ENCODE results near the gene FAM149A.

Gene FAM149A

DNA sequence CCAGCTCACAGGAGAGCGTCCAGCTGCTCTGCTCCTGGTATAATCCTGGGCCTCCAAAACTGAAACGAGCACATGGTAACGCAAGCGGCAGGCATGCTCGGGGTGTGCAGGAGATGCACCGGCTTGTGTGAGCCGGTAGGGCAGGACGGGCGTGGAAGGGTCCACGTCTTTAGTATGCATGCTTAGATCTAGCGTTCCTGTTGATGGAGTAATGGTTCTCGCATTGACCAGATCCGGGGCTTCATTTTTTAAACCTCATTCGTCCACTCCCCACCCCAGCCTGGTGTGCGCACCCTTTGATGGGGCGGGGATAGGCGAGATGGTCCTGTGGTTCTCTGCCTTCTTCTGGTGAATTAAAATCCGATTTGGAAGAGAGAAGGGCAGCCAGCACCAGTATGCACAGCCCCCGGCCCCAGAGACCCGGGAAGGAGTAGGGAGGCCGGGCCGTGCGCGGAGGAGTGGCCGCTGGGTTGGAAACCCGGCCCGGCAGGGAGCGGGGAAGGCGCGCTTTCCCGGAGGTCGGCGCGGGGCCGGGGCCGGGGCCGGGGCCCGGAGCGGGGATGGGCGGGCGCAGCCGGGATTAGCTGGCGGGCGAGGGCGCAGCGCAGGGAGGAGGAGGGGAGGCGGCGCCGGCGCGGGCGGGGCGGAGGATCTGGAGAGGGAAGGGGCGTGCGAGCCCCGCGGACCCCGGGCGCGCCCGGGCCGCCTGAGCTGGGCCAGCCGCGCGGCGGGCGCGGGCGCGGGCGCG lies 39.9 kb downstream of the FAM149A start:
- peak; percentile 21; the same call in 1 of the 2 replicates for TF ChIP-seq CTCF (conservative IDR thresholded peaks at IDR 0.05; ENCODE audit: low read length)
- peak; percentile 25 for DNase-seq (ENCODE audit: low read depth)
- peak overlapping the region; percentile 50 for H3K4me3 ChIP-seq (ENCODE audit: low read length)

DNA sequence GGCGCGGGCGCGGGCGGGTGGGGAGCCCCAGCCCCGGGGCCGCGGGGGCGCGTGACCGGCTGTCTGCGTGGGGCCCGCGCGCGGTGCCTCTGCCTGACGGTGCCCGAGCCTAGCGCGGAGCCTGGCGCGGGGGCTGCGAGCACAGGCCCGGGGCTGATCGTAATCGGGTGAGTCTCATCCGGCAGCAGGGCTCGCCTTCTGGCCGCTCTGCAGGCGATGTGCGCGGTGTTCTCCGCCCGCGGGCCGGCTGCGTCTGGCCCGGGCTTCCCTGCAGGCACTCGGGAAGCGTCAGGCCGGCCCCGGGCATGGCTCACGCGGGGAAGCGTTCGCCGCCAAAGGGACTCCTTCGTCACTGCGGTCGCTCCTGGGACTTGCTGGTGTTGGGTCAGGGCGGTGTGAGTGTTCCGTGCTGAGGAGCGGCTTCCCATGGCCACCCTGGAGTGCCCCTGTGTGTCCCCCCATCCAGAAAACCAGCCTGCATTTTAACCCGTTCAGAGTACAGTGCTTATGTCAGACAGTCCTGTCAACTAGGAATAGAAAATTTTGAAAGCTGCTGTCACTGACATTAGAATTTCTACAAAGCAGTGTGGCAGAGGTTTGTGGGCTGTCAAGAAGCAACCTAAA lies 40.6 kb downstream of the FAM149A start:
- TF ChIP-seq CTCF (conservative IDR thresholded peaks at IDR 0.05; ENCODE audit: low read length) = no peak
- peak overlapping the region; percentile 53 for H3K4me3 ChIP-seq (ENCODE audit: low read length)
- peak; percentile 49 for DNase-seq (ENCODE audit: low read depth)

DNA sequence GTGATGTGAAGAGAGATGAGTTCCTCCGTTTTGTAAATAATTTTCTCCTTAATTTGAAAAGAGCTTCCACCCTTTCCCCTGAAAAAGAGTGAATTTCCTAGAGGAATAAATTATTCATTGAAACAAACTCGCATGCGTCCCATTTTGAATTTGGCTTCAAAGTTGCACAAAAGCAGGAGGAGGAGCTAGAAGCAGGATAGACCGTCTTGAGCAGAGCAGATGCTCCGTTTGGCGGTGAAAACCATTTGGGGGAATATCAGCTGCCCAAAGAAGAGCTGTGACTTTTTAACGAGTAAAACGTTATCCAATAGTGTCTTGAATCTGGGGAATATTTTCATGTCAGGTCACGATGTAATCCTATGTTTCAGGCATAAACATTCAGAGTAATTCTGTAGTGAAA lies 42.0 kb downstream of the FAM149A start:
- TF ChIP-seq CTCF (conservative IDR thresholded peaks at IDR 0.05; ENCODE audit: low read length) = no peak

DNA sequence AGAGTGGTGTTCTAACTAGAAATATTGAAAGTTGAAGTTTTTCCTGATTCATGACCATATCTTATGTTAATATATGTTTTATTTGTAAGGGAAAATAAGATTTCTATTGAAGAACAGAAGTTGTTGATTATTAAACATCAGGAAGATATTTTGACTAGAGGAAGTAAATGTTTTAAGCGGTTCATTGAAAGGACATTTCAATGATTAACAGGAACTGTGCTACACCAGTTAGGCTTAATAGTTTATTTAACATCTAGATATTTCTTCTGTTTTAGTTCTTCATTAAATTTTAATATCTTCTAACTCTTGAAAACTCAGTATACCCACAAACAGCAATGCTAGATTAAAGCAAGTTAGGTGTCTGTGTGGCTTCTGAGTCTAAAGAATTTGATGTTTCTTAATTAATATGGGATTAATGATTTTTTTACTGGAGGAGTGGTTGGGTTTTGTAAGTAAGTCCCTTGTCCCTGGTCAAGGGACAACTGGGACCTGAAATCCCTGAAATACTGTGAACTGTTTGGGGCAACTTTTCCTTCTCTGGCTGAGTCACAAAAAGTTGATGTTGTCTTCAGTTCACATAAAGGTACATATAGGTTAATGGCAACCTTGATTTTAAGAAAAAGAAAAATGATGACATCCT lies 44.0 kb downstream of the FAM149A start:
- no peak overlapping the region for H3K4me3 ChIP-seq (ENCODE audit: low read length)
- no peak for DNase-seq (ENCODE audit: low read depth)
- no peak for TF ChIP-seq CTCF (conservative IDR thresholded peaks at IDR 0.05; ENCODE audit: low read length)

More for the DNA sequence above, 42.0 kb downstream of the FAM149A start:
- DNase-seq (ENCODE audit: low read depth) = no peak
- H3K4me3 ChIP-seq (ENCODE audit: low read length) = no peak overlapping the region

- H3K4me3 ChIP-seq (ENCODE audit: low read length) = no peak overlapping the region
- peak; percentile 61 for TF ChIP-seq CTCF (conservative IDR thresholded peaks at IDR 0.05; ENCODE audit: low read length)
- DNase-seq (ENCODE audit: low read depth) = peak; percentile 19
These were observed 45.4 kb downstream of the FAM149A start for GRCh38 chr4:186149872-186150271.

- no peak for TF ChIP-seq CTCF (conservative IDR thresholded peaks at IDR 0.05; ENCODE audit: low read length)
- no peak for DNase-seq (ENCODE audit: low read depth)
- H3K4me3 ChIP-seq (ENCODE audit: low read length) = no peak overlapping the region
These were observed 46.4 kb downstream of the FAM149A start for GRCh38 chr4:186150926-186151325.

Data from AG10803 (cell line).